Sigmoid colon (tissue), 7 donors: Measurements from ENCODE around the gene RNF169. TPM values are rescaled to one million over a fixed set of nuclear protein-coding genes. Genes with fewer than 3 reads are reported as not detected.
"Not testable (repeated sequence)": the region's sequence is repeated elsewhere in the genome, so short reads cannot be mapped to it uniquely, and the experiment has no call there.

Experiments
- DNase-seq: peaks from one replicate; pipeline ENCODE4 v3.0.0-alpha.2; 2019
- H3K27ac ChIP-seq, 4 donors: fragments of 200-600 bp; sonication (generic); one replicate each; pipeline ENCODE4 v1.5.1; 2016 to 2019; ENCODE audit warnings: mild to moderate bottlenecking in 1 of 4
- H3K27me3 ChIP-seq, 3 donors: fragments of 200-600 bp; sonication (generic); one replicate each; pipeline ENCODE4 v1.5.1; 2019; ENCODE audit warnings: mild to moderate bottlenecking in 1 of 3
- H3K36me3 ChIP-seq, 4 donors: fragments of 200-600 bp; sonication (generic); one replicate each; pipeline ENCODE4 v1.5.1; 2016 to 2019
- H3K4me1 ChIP-seq, 4 donors: fragments of 200-600 bp; sonication (generic); one replicate each; pipeline ENCODE4 v1.5.1; 2017 to 2019
- H3K4me3 ChIP-seq, 4 donors: fragments of 200-600 bp; sonication (generic); one replicate each; pipeline ENCODE4 v1.5.1; 2017 to 2019; ENCODE audit warnings: mild to moderate bottlenecking in 2 of 4, moderate library complexity in 1 of 4
- H3K9me3 ChIP-seq, 4 donors: fragments of 200-600 bp in 3 of 4; sonication (generic) in 3 of 4; one replicate each; pipeline versions ENCODE4 v1.5.1 to v1.6.1; 2013 to 2019
- CTCF ChIP-seq, 4 experiments: fragments of 450-650 bp in 3 of 4; fragments of 200-600 bp in 1 of 4; IDR thresholded peaks; one replicate each; pipeline ENCODE4 v1.5.1; 2016 to 2019; ENCODE audit warnings: antibody characterized with exemption in 4 of 4, mild to moderate bottlenecking in 3 of 4, moderate library complexity in 2 of 4
- EP300 ChIP-seq, 4 donors: sonication (generic); formaldehyde crosslinking; IDR thresholded peaks; one replicate each; pipeline ENCODE4 v1.6.1; 2017; ENCODE audit warnings: antibody characterized with exemption in 4 of 4
- POLR2A ChIP-seq, 2 donors: fragments of 450-650 bp; IDR thresholded peaks; one replicate each; pipeline ENCODE4 v1.6.1; 2016; ENCODE audit warnings: antibody characterized with exemption in 2 of 2, mild to moderate bottlenecking in 2 of 2, moderate library complexity in 2 of 2
- POLR2AphosphoS5 ChIP-seq, 4 donors: sonication (generic); formaldehyde crosslinking; IDR thresholded peaks; one replicate each; pipeline ENCODE4 v1.6.1; 2017; ENCODE audit warnings: antibody characterized with exemption in 4 of 4
- WGBS, 2 donors: extraction: QIAGEN DNeasy Blood & Tissue Kit; methylation state at CpG; one replicate each; pipeline ENCODE4 v1.1.7; 2013; 5-methylcytosine and 5-hydroxymethylcytosine counted together
- intact Hi-C: fragments of 100-400 bp; cut with DNase I; formaldehyde crosslinking; loops from one replicate; pipeline ENCODE4 v1.15.1; 2023
- polyA plus RNA-seq, 3 donors: library from polyadenylated mRNA; stranded (reverse); fragments of 200-250 nt; gene quantifications; one replicate each; pipeline ENCODE4 v1.2.3, GENCODE V29; 2013
- total RNA-seq, 4 donors: library from RNA; depleted of rRNA; stranded (reverse); fragments of >200 nt; gene quantifications; one replicate each; pipeline ENCODE4 v1.1.0, GENCODE V29; 2016
- donor health status: healthy with polysubstance abuse.
- donor health status: Bipolar disorder and iron deficiency.
- donor health status: healthy.

The RNF169 gene
- total and polyA plus RNA-seq, 7 donors = 1.6 to 27.7 (median 20.3) TPM

- H3K9me3 ChIP-seq = peaks cover 0 to 2% (median 0%) of the 10 kb centered on the region in 4 donors
- WGBS, 2 donors = 81 to 87% methylated on average over 1 of the region's 1 CpG
- H3K4me3 ChIP-seq = no peak overlapping the region
- peaks cover 0 to 14% (median 4%) of the 10 kb centered on the region in 4 donors for H3K36me3 ChIP-seq
- no peak for DNase-seq
- TF ChIP-seq CTCF (IDR thresholded peaks at IDR 0.05) (no peak), POLR2A (IDR thresholded peaks at IDR 0.05) (no peak)
- intact Hi-C loops = no loop called here
- H3K27me3 ChIP-seq = no peaks in the 10 kb centered on the region
- H3K27ac ChIP-seq = peak overlapping the region in 2 of 4 donors; percentile 32 to 61
- H3K4me1 ChIP-seq = peaks cover 0 to 51% (median 40%) of the 10 kb centered on the region in 4 donors
These were observed 70.8 kb downstream of the RNF169 start for GRCh38 chr11:74819400-74819799.

GRCh38 chr11:74820763-74821162, 72.1 kb downstream of the RNF169 start:
- WGBS, 2 donors = 93 to 96% methylated on average over 1 of the region's 1 CpG
- H3K4me1 ChIP-seq = peaks cover 0 to 51% (median 40%) of the 10 kb centered on the region in 4 donors
- H3K36me3 ChIP-seq = peaks cover 0 to 14% (median 4%) of the 10 kb centered on the region in 4 donors
- peak overlapping the region in 3 of 4 donors; percentile 32 to 61 (median 47) for H3K27ac ChIP-seq
- no peak overlapping the region for H3K4me3 ChIP-seq
- intact Hi-C loops = no loop called here
- peaks cover 0 to 2% (median 0%) of the 10 kb centered on the region in 4 donors for H3K9me3 ChIP-seq
- TF ChIP-seq POLR2AphosphoS5 (IDR thresholded peaks at IDR 0.05) (no peak), EP300 (IDR thresholded peaks at IDR 0.05) (no peak), POLR2A (IDR thresholded peaks at IDR 0.05) (no peak), CTCF (IDR thresholded peaks at IDR 0.05) (no peak)
- no peak for DNase-seq
- no peaks in the 10 kb centered on the region for H3K27me3 ChIP-seq

GRCh38 chr11:74822170-74822569, 73.5 kb downstream of the RNF169 start:
- DNase-seq = no peak
- Histone ChIP-seq H3K4me1 (peaks cover 0 to 51% (median 40%) of the 10 kb centered on the region in 4 donors), H3K27me3 (no peaks in the 10 kb centered on the region), H3K36me3 (peaks cover 0 to 20% (median 4%) of the 10 kb centered on the region in 4 donors), H3K27ac (peak overlapping the region; percentile 53 to 76 (median 68)), H3K4me3 (no peak overlapping the region), H3K9me3 (peaks cover 0 to 6% (median under 1%) of the 10 kb centered on the region in 4 donors)
- 70 to 71% methylated on average over 5 of the region's 5 CpGs for WGBS, 2 donors
- TF ChIP-seq POLR2AphosphoS5 (IDR thresholded peaks at IDR 0.05) = peak in 3 of 4 donors; percentile 38 to 73 (median 43)
- no peak for TF ChIP-seq CTCF (IDR thresholded peaks at IDR 0.05)
- TF ChIP-seq EP300 (IDR thresholded peaks at IDR 0.05) = no peak
- no peak for TF ChIP-seq POLR2A (IDR thresholded peaks at IDR 0.05)
- intact Hi-C loops = no loop called here

GRCh38 chr11:74824285-74824982, 75.8 kb downstream of the RNF169 start:
- peaks cover 0 to 6% (median under 1%) of the 10 kb centered on the region in 4 donors for H3K9me3 ChIP-seq
- TF ChIP-seq POLR2AphosphoS5 (IDR thresholded peaks at IDR 0.05) (no peak), CTCF (IDR thresholded peaks at IDR 0.05) (no peak), POLR2A (IDR thresholded peaks at IDR 0.05) (no peak), EP300 (IDR thresholded peaks at IDR 0.05) (no peak)
- intact Hi-C loops = no loop called here
- H3K27ac ChIP-seq = no peak overlapping the region
- H3K36me3 ChIP-seq = peaks cover 0 to 7% (median 0%) of the 10 kb centered on the region in 4 donors
- WGBS, 2 donors = 93 to 94% methylated on average over 1 of the region's 1 CpG
- H3K27me3 ChIP-seq = no peaks in the 10 kb centered on the region
- no peak for DNase-seq
- peaks cover 0 to 39% (median 36%) of the 10 kb centered on the region in 4 donors for H3K4me1 ChIP-seq
- H3K4me3 ChIP-seq = no peak overlapping the region

GRCh38 chr11:74825596-74825995, 76.9 kb downstream of the RNF169 start:
- WGBS, 2 donors = 49 to 86% methylated on average over 2 of the region's 2 CpGs
- DNase-seq, intact Hi-C loops, H3K27me3 ChIP-seq, H3K27ac ChIP-seq, H3K4me3 ChIP-seq, H3K9me3 ChIP-seq, H3K36me3 ChIP-seq: not testable (repeated sequence)
- peaks cover 0 to 28% (median 24%) of the 10 kb centered on the region in 4 donors for H3K4me1 ChIP-seq
